Astrocyte of the cerebellum (primary cell): ENCODE results near the gene TFB1M.
A peak's percentile ranks its signal among the peaks of the same experiment; 100 is the strongest.

ENCODE experiments used
- DNase-seq: peaks from one replicate; pipeline ENCODE4 v3.0.0-alpha.2; 2011; ENCODE audit warnings: low read depth
- H3K4me3 ChIP-seq: 2 replicates; pipeline ENCODE4 v1.5.1; 2011; ENCODE audit warnings: mild to moderate bottlenecking, low read depth, low read length, moderate library complexity
- CTCF ChIP-seq: IDR thresholded peaks from 2 replicates; pipeline ENCODE4 v1.5.1; 2012; ENCODE audit warnings: low read length, low read depth, moderate library complexity, mild to moderate bottlenecking; ENCODE audit errors: missing control alignments
- in situ Hi-C: cut with HindIII; loops from 2 replicates; pipeline ENCODE4 v1.10.0; 2017; ENCODE audit warnings: low sequenced_read_pairs

Gene TFB1M

GRCh38 chr6:155254139-155254538 is 60.1 kb downstream of the TFB1M start:
- in situ Hi-C loops, result loop anchor here (5.0 to 25.0 kb wide), 2 partner anchors 77 to 317 kb away; no protein-coding TSS in a partner anchor
- no peak for DNase-seq
- TF ChIP-seq CTCF, result no peak
- no peak overlapping the region for H3K4me3 ChIP-seq

- in situ Hi-C loops, result loop anchor here (5.0 to 25.0 kb wide), 2 partner anchors 76 to 316 kb away; no protein-coding TSS in a partner anchor
- no peak for DNase-seq
- TF ChIP-seq CTCF, result no peak
- no peak overlapping the region for H3K4me3 ChIP-seq
These were observed 60.9 kb downstream of the TFB1M start for GRCh38 chr6:155253337-155253736.

- DNase-seq, result no peak
- H3K4me3 ChIP-seq, result no peak overlapping the region
- TF ChIP-seq CTCF, result no peak
- in situ Hi-C loops, result loop anchor here (5.0 to 25.0 kb wide), 2 partner anchors 75 to 315 kb away; no protein-coding TSS in a partner anchor
These were observed 61.7 kb downstream of the TFB1M start for GRCh38 chr6:155252581-155252980.

GRCh38 chr6:155250701-155251381 is 63.4 kb downstream of the TFB1M start:
- in situ Hi-C loops, result loop anchor here (5.0 to 25.0 kb wide), 2 partner anchors 74 to 314 kb away; no protein-coding TSS in a partner anchor
- DNase-seq, result no peak
- no peak for TF ChIP-seq CTCF

GRCh38 chr6:155248008-155249001 is 66.0 kb downstream of the TFB1M start:
- peak; percentile 88 for TF ChIP-seq CTCF
- no peak overlapping the region for H3K4me3 ChIP-seq
- in situ Hi-C loops, result no loop called here
- DNase-seq, result peak; percentile 72

More at GRCh38 chr6:155250701-155251381, 63.4 kb downstream of the TFB1M start:
- no peak overlapping the region for H3K4me3 ChIP-seq

GRCh38 chr6:155247618-155248007 is 66.7 kb downstream of the TFB1M start:
- no peak for TF ChIP-seq CTCF
- H3K4me3 ChIP-seq, result no peak overlapping the region
- in situ Hi-C loops, result no loop called here
- DNase-seq, result peak; percentile 70
